ENCODE results near the gene KIAA1217.
A peak's percentile ranks its signal among the peaks of the same experiment; 100 is the strongest.

KIAA1217 gene

DNA sequence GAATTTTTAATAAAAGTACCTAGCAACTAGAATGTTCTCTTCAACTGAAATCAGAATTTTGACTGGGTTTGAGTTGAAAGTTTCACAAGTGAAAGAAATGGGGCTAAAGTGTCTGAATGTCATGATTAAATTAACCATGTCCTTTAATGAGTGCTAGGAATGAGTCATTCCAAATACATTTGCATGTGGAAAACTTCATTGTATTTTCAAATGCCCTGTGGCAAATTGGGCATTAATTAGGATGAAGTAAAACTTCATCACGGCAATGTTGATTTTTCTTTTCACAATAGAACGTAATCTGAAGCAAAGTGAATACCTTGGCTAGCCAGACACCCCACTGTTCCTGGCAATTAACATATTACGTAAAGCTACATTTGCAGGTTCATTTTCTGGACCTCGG, 166.6 kb downstream of the KIAA1217 start:
- H3K27me3 ChIP-seq (ENCODE audit: insufficient read depth, low read length): no peaks in the 10 kb centered on the region
- peaks cover 12% of the 10 kb centered on the region for H3K4me1 ChIP-seq (ENCODE audit: insufficient read depth, low read length)
- WGBS: 80% methylated on average over 4 of the region's 4 CpGs
- H3K27ac ChIP-seq (ENCODE audit: low read depth, low read length): no peak overlapping the region
- H3K4me3 ChIP-seq (ENCODE audit: low read length): no peak overlapping the region
- H3K36me3 ChIP-seq (ENCODE audit: insufficient read depth, low read length): peaks cover 10% of the 10 kb centered on the region
- H3K9me3 ChIP-seq (ENCODE audit: insufficient read depth, low read depth, low read length): peaks cover 10% of the 10 kb centered on the region; the same call in 1 of the 2 replicates
- H3K9ac ChIP-seq (ENCODE audit: low read depth, low read length): no peak overlapping the region

- 94% methylated on average over 4 of the region's 4 CpGs for WGBS
- Histone ChIP-seq H3K9ac (ENCODE audit: low read depth, low read length) (no peak overlapping the region), H3K27ac (ENCODE audit: low read depth, low read length) (no peak overlapping the region), H3K4me3 (ENCODE audit: low read length) (no peak overlapping the region), H3K36me3 (ENCODE audit: insufficient read depth, low read length) (peaks cover 6% of the 10 kb centered on the region; the same call in 1 of the 2 replicates), H3K9me3 (ENCODE audit: insufficient read depth, low read depth, low read length) (peaks cover 6% of the 10 kb centered on the region; the same call in 1 of the 2 replicates), H3K4me1 (ENCODE audit: insufficient read depth, low read length) (peaks cover 12% of the 10 kb centered on the region), H3K27me3 (ENCODE audit: insufficient read depth, low read length) (no peaks in the 10 kb centered on the region)
Measured at GRCh38 chr10:24376731-24377130, 167.8 kb downstream of the KIAA1217 start.

GRCh38 chr10:24378126-24378920, 169.4 kb downstream of the KIAA1217 start:
- H3K4me1 ChIP-seq (ENCODE audit: insufficient read depth, low read length): peaks cover 21% of the 10 kb centered on the region
- 94% methylated on average over 6 of the region's 6 CpGs for WGBS
- no peak overlapping the region for H3K4me3 ChIP-seq (ENCODE audit: low read length)
- no peak overlapping the region for H3K9ac ChIP-seq (ENCODE audit: low read depth, low read length)
- H3K9me3 ChIP-seq (ENCODE audit: insufficient read depth, low read depth, low read length): no peaks in the 10 kb centered on the region
- no peaks in the 10 kb centered on the region for H3K36me3 ChIP-seq (ENCODE audit: insufficient read depth, low read length)
- H3K27me3 ChIP-seq (ENCODE audit: insufficient read depth, low read length): no peaks in the 10 kb centered on the region
- no peak overlapping the region for H3K27ac ChIP-seq (ENCODE audit: low read depth, low read length)

- 95% methylated on average over 8 of the region's 9 CpGs for WGBS
- Histone ChIP-seq H3K4me3 (ENCODE audit: low read length) (no peak overlapping the region), H3K27me3 (ENCODE audit: insufficient read depth, low read length) (no peaks in the 10 kb centered on the region), H3K9ac (ENCODE audit: low read depth, low read length) (no peak overlapping the region), H3K4me1 (ENCODE audit: insufficient read depth, low read length) (peaks cover 30% of the 10 kb centered on the region), H3K36me3 (ENCODE audit: insufficient read depth, low read length) (0 out of 2 replicates have a peak, but pooled peaks cover 6% of the 10 kb centered on the region), H3K9me3 (ENCODE audit: insufficient read depth, low read depth, low read length) (no peaks in the 10 kb centered on the region), H3K27ac (ENCODE audit: low read depth, low read length) (no peak overlapping the region)
Measured at GRCh38 chr10:24381235-24382010, 172.5 kb downstream of the KIAA1217 start.

GRCh38 chr10:24382045-24382444, 173.1 kb downstream of the KIAA1217 start:
- 93% methylated on average over 3 of the region's 3 CpGs for WGBS
- H3K36me3 ChIP-seq (ENCODE audit: insufficient read depth, low read length): peaks cover 6% of the 10 kb centered on the region; the same call in 1 of the 2 replicates
- H3K9me3 ChIP-seq (ENCODE audit: insufficient read depth, low read depth, low read length): no peaks in the 10 kb centered on the region
- H3K27ac ChIP-seq (ENCODE audit: low read depth, low read length): no peak overlapping the region
- H3K4me1 ChIP-seq (ENCODE audit: insufficient read depth, low read length): peaks cover 30% of the 10 kb centered on the region
- H3K9ac ChIP-seq (ENCODE audit: low read depth, low read length): no peak overlapping the region
- H3K4me3 ChIP-seq (ENCODE audit: low read length): no peak overlapping the region
- H3K27me3 ChIP-seq (ENCODE audit: insufficient read depth, low read length): no peaks in the 10 kb centered on the region

- peaks cover 6% of the 10 kb centered on the region; the same call in 1 of the 2 replicates for H3K36me3 ChIP-seq (ENCODE audit: insufficient read depth, low read length)
- H3K4me3 ChIP-seq (ENCODE audit: low read length): no peak overlapping the region
- no peaks in the 10 kb centered on the region for H3K27me3 ChIP-seq (ENCODE audit: insufficient read depth, low read length)
- H3K9ac ChIP-seq (ENCODE audit: low read depth, low read length): no peak overlapping the region
- 95% methylated on average over 3 of the region's 3 CpGs for WGBS
- H3K9me3 ChIP-seq (ENCODE audit: insufficient read depth, low read depth, low read length): no peaks in the 10 kb centered on the region
- H3K4me1 ChIP-seq (ENCODE audit: insufficient read depth, low read length): peaks cover 30% of the 10 kb centered on the region
- peak overlapping the region; percentile 79 for H3K27ac ChIP-seq (ENCODE audit: low read depth, low read length)
Measured at GRCh38 chr10:24382596-24382978, 173.6 kb downstream of the KIAA1217 start.

GRCh38 chr10:24382979-24383663, 174.2 kb downstream of the KIAA1217 start:
- Histone ChIP-seq H3K27me3 (ENCODE audit: insufficient read depth, low read length) (no peaks in the 10 kb centered on the region), H3K4me1 (ENCODE audit: insufficient read depth, low read length) (peaks cover 30% of the 10 kb centered on the region), H3K27ac (ENCODE audit: low read depth, low read length) (peak overlapping the region; percentile 79), H3K36me3 (ENCODE audit: insufficient read depth, low read length) (peaks cover 6% of the 10 kb centered on the region; the same call in 1 of the 2 replicates), H3K9ac (ENCODE audit: low read depth, low read length) (peak overlapping the region; percentile 11; the same call in 1 of the 2 replicates), H3K4me3 (ENCODE audit: low read length) (no peak overlapping the region), H3K9me3 (ENCODE audit: insufficient read depth, low read depth, low read length) (no peaks in the 10 kb centered on the region)
- 67% methylated on average over 10 of the region's 12 CpGs for WGBS

GRCh38 chr10:24383681-24384106, 174.8 kb downstream of the KIAA1217 start:
- H3K4me1 ChIP-seq (ENCODE audit: insufficient read depth, low read length): peaks cover 30% of the 10 kb centered on the region
- no peaks in the 10 kb centered on the region for H3K9me3 ChIP-seq (ENCODE audit: insufficient read depth, low read depth, low read length)
- 51% methylated on average over 10 of the region's 10 CpGs for WGBS
- H3K4me3 ChIP-seq (ENCODE audit: low read length): no peak overlapping the region
- peaks cover 6% of the 10 kb centered on the region; the same call in 1 of the 2 replicates for H3K36me3 ChIP-seq (ENCODE audit: insufficient read depth, low read length)
- H3K27ac ChIP-seq (ENCODE audit: low read depth, low read length): peak overlapping the region; percentile 79
- H3K9ac ChIP-seq (ENCODE audit: low read depth, low read length): peak overlapping the region; percentile 11; the same call in 1 of the 2 replicates
- no peaks in the 10 kb centered on the region for H3K27me3 ChIP-seq (ENCODE audit: insufficient read depth, low read length)

DNA sequence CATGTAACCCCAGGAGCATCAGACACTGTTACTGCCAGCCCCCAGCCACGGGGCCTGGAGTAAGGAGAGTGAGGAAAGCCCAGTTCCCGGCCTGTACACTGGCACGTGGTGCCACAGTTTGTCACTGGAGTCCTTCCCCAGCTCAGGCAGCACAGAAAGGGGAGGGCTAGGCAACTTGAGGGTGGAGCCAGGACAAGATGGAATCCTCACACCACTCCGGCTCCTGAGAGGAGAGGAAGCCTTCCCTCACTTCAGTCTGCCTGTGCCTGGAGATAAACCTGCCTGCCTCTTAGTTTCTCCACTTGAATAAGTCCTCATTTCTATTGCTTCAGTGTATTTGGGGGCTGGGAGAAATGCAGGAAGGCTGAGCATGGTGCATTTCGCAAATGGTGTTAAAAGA, 176.0 kb downstream of the KIAA1217 start:
- Histone ChIP-seq H3K27me3 (ENCODE audit: insufficient read depth, low read length) (no peaks in the 10 kb centered on the region), H3K36me3 (ENCODE audit: insufficient read depth, low read length) (peaks cover 6% of the 10 kb centered on the region; the same call in 1 of the 2 replicates), H3K4me3 (ENCODE audit: low read length) (no peak overlapping the region), H3K9ac (ENCODE audit: low read depth, low read length) (no peak overlapping the region), H3K27ac (ENCODE audit: low read depth, low read length) (no peak overlapping the region), H3K9me3 (ENCODE audit: insufficient read depth, low read depth, low read length) (no peaks in the 10 kb centered on the region), H3K4me1 (ENCODE audit: insufficient read depth, low read length) (peaks cover 30% of the 10 kb centered on the region)
- WGBS: 86% methylated on average over 5 of the region's 5 CpGs

DNA sequence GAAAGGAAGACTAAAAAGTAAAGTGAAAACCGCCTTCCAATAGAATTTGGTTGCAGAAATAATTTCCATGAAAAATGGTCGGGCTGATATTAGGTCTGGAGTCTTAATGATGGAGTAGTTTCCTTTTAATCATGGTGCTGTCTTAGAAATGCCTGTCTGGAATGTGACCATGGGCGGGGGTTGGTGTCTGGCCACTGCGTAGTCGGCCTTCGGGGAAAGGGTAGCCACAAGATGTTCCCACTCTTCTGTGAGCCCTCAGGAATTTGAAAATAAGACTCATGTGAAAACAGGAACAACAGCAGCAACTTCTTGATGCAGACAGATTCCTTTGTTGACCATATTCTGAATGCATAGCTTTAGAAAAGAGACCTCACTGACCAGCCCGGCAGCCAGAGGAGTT, 176.8 kb downstream of the KIAA1217 start:
- H3K4me3 ChIP-seq (ENCODE audit: low read length): no peak overlapping the region
- H3K9me3 ChIP-seq (ENCODE audit: insufficient read depth, low read depth, low read length): no peaks in the 10 kb centered on the region
- no peak overlapping the region for H3K9ac ChIP-seq (ENCODE audit: low read depth, low read length)
- peaks cover 30% of the 10 kb centered on the region for H3K4me1 ChIP-seq (ENCODE audit: insufficient read depth, low read length)
- H3K36me3 ChIP-seq (ENCODE audit: insufficient read depth, low read length): peaks cover 6% of the 10 kb centered on the region; the same call in 1 of the 2 replicates
- no peak overlapping the region for H3K27ac ChIP-seq (ENCODE audit: low read depth, low read length)
- WGBS: 94% methylated on average over 7 of the region's 7 CpGs
- no peaks in the 10 kb centered on the region for H3K27me3 ChIP-seq (ENCODE audit: insufficient read depth, low read length)
